IPS-18c (cell line): ENCODE data around the gene BTC.
"Not testable (repeated sequence)": the region's sequence is repeated elsewhere in the genome, so short reads cannot be mapped to it uniquely, and the experiment has no call there.

Experiments used
- H3K4me3 ChIP-seq: 2 replicates; pipeline ENCODE4 v1.7.0; 2013; ENCODE audit warnings: low read depth, mild to moderate bottlenecking, low read length, moderate library complexity; ENCODE audit not compliant: insufficient read depth
- H3K9me3 ChIP-seq: one replicate; pipeline ENCODE4 v1.6.1; 2013; ENCODE audit warnings: mild to moderate bottlenecking, low read length, moderate library complexity; ENCODE audit not compliant: control insufficient read depth, insufficient read depth

BTC gene, protein sequence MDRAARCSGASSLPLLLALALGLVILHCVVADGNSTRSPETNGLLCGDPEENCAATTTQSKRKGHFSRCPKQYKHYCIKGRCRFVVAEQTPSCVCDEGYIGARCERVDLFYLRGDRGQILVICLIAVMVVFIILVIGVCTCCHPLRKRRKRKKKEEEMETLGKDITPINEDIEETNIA

DNA sequence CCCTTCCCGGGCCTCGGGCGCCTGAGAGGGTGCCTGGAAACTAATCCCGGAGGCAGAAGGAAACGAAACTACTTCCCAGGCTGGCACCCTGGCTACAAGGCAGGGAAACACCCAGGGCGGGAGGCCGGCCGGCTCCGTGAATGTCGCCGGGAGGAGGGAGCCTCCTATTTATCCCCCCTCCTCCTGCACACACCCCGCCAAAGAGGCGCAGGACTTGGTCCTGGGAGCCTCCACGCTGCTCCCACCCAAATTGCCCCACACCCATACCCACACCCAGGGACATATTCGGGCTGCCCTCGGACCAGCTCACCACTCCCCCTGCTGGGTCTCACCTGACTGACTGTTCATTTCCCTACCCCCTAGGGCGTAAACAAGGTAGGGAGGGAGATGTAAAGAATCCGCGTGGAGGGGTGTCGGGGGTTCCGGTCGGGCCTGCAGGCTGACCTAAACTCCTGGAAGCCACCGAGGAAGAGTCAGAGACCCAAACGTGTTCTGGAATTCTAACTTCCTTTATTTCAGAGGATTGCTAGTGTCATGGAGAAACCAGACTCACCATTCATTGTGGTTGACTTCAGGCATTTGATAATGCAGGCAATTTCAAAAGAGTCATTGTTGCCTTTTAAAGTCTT, at the start of gene BTC:
Gene BTC, minus strand, starts transcription at position 142 of the 629 bp plus-strand sequence. CDS start 198 bp downstream, outside the sequence.
- Histone ChIP-seq H3K4me3 (peak within 1 kb of the TSS; percentile 76), H3K9me3 (no peaks in the 10 kb centered on the region)

DNA sequence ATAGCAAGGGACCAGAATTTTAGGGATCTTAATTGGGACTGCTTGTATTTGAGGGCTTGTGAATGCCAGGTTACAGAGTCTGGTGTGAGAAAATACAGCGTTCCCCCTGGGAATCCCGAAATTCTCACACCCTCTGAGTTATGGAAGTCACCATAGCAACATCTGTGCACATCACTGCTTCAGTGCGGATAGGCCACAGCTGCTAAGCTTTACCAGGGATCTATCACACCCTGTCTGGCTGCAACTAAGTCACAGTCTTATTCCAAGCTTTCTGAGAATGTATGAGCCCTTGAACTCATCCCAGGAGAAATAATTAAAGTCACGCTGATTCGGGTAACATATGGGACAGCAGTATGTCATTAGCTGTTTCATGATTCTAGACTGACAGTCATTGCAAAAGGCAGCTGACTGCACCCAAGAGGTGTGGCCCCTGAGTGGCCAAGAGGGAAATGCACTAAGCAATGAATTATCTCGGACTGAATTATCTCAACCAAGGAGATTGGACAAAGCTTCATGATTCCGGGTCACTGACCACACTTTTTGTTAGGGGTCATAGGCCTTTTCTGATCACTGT, 46.7 kb upstream of the BTC start:
- H3K4me3 ChIP-seq, result no peak overlapping the region

GRCh38 chr4:74838746-74839370, 44.5 kb upstream of the BTC start:
- Histone ChIP-seq H3K9me3 (no peaks in the 10 kb centered on the region), H3K4me3 (no peak overlapping the region)

More for the DNA sequence above, 46.7 kb upstream of the BTC start:
- no peaks in the 10 kb centered on the region for H3K9me3 ChIP-seq

DNA sequence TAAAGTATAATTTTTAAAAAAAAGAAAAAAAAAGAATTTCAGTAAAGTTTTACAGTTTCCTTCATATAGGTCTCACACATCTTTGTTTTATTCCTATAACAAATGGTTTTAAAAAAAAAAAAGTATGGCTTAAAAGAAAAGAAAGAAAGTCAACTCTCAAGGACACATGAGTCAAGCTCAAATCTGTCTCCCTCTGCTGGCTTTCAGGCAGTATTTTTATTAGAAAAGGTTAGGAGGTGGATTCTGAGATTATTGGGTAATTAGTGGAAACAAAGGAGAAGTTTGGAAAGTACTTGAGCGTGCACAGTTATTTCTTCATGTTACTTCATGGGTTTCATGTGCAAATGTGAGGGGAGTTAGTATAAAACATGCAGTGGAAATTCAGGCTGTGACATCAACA, 36.6 kb upstream of the BTC start:
- H3K4me3 ChIP-seq, result no peak overlapping the region

GRCh38 chr4:74823194-74823593, 28.9 kb upstream of the BTC start:
- H3K4me3 ChIP-seq, result no peak overlapping the region
- no peaks in the 10 kb centered on the region for H3K9me3 ChIP-seq

More for the DNA sequence above, 36.6 kb upstream of the BTC start:
- no peaks in the 10 kb centered on the region for H3K9me3 ChIP-seq

- Histone ChIP-seq H3K9me3 (no peaks in the 10 kb centered on the region), H3K4me3 (no peak overlapping the region)
These were observed 28.3 kb upstream of the BTC start for GRCh38 chr4:74822603-74823002.

GRCh38 chr4:74821541-74821940, 27.2 kb upstream of the BTC start:
- Histone ChIP-seq H3K9me3 (no peaks in the 10 kb centered on the region), H3K4me3 (no peak overlapping the region)

DNA sequence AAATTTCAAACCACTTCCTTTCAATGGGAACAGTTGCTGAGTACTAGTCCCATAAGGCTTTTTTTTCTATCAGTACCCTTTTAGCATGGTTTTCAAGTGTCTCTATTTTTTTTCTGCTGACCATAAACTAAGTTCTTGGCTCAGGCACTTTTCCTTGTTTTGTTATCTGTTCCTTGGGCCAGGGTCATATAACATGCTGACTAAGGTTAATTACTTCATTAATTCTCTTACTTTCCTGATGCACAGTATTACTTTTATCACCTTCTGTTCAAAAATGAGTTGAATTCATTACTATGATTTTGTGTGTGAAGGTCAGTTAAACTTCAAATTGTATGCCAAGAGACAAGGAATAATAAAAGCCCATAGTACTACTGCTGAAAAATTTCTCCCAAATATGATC, 19.7 kb upstream of the BTC start:
- Histone ChIP-seq H3K4me3 (no peak overlapping the region), H3K9me3 (no peaks in the 10 kb centered on the region)

DNA sequence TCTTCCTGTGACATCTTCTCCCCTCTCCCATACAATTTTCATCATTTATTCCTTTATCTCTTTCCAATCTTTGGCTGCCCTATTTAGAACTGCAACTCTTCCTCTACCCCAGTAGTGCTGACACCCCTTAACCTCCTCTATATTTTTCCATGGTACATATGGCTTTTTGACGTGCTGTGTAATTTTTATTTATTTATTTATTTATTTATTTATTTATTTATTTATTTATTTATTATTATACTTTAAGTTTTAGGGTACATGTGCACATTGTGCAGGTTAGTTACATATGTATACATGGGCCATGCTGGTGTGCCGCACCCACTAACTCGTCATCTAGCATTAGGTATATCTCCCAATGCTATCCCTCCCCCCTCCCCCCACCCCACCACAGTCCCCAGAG, 17.7 kb upstream of the BTC start:
- not testable (repeated sequence) for H3K4me3 ChIP-seq

DNA sequence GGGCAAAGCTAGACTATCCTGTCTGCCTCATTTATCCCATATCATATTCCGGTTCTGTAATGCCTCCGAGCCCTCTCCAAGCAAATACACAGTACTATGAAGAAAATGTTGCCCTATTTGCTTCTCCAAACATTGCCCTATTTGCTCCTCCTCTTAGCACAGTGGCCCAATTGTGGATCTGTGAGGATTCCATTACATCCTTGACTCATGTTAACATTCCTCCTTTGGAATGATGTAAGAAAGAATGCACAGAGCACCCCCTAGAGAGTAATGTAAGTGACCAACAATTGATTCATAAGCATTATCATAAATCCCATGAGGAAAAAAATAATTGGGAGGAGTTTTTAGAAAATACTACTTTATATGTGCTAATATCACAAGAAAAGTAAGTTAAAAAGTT, 11.3 kb upstream of the BTC start:
- Histone ChIP-seq H3K4me3 (no peak overlapping the region), H3K9me3 (no peaks in the 10 kb centered on the region)

More for the DNA sequence above, 17.7 kb upstream of the BTC start:
- not testable (repeated sequence) for H3K9me3 ChIP-seq

- Histone ChIP-seq H3K4me3 (no peak overlapping the region), H3K9me3 (no peaks in the 10 kb centered on the region)
These were observed 6.0 kb upstream of the BTC start for GRCh38 chr4:74800310-74800709.

DNA sequence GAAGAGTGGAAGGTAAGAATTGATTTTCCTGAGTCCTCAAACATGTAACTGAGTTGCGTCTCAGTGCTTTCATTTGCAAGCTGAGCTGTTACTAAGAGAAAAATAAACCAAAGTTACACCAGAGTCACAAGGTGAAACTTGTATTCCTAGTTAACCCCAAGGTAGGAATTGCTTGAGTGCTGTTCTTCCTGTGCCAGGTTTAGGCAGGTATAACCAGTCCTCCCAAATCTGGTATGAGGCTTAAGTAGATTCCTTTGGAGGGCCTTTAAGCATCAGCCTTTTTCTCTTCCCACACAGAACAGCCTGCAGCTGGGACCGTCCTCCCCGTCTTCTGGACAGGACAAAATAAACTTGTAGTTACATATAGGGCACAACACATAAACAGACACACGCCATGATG, 2.3 kb upstream of the BTC start:
- no peak overlapping the region for H3K4me3 ChIP-seq
- no peaks in the 10 kb centered on the region for H3K9me3 ChIP-seq

DNA sequence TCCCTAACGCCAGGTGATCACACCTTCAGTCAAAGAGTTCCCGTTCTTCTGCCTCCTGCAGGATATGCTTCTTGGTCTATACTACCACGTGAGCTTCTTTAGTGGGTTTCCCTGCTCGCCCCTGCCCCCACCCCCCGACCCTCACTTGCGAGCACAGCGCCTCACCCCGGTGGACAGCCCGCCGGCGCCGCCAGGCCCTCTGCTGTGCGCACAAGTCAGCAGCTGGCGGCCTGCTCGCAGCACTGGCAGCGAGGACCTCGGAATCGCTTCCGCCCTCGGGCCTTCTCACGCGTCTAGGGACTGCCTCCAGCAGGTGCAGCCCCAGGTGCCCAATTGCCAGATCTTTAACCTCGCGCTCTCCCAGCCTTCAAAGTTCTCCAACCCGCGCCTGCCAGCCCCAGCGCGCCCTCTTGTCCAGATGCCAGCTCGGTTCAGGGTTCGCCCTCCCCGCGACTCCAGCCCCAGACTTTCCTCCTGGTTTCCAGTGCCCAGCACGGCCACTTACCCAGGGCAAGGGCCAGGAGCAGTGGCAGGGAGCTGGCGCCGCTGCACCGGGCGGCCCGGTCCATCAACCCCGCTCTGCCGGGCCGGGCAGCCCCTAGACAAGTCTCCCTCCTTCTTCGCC, 454 bp downstream of the BTC start:
- Histone ChIP-seq H3K4me3 (peak overlapping the region; percentile 76), H3K9me3 (no peaks in the 10 kb centered on the region)

- H3K4me3 ChIP-seq, result no peak overlapping the region
- no peaks in the 10 kb centered on the region for H3K9me3 ChIP-seq
These were observed 3.7 kb downstream of the BTC start for GRCh38 chr4:74790652-74791051.

- Histone ChIP-seq H3K9me3 (no peaks in the 10 kb centered on the region), H3K4me3 (no peak overlapping the region)
These were observed 4.8 kb downstream of the BTC start for GRCh38 chr4:74789518-74789917.

- Histone ChIP-seq H3K4me3 (no peak overlapping the region), H3K9me3 (no peaks in the 10 kb centered on the region)
These were observed 16.8 kb downstream of the BTC start for GRCh38 chr4:74777531-74777930.

DNA sequence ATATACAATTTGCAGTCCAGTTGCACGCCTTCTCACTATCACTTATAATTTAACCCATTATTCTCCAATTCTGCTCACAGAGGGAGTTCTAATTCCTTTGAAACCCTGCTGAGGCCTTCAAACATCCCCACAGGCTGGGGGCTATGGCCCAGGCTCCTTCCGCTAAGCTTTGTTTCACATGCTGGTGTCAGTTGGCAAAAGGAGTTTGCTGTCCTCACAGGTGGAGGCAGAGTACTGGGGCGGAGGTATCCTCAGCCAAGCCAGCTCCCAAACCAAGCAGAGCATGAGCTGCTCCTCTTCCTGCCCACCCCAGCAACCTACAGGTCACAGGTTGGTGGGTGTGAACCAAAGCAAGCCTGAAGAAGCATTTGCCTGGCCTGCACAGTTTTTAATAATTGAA, 21.5 kb downstream of the BTC start:
- no peak overlapping the region for H3K4me3 ChIP-seq
- H3K9me3 ChIP-seq, result no peaks in the 10 kb centered on the region

- H3K9me3 ChIP-seq, result no peaks in the 10 kb centered on the region
- H3K4me3 ChIP-seq, result no peak overlapping the region
These were observed 22.2 kb downstream of the BTC start for GRCh38 chr4:74772106-74772505.
